NK-92 (cell line): Measurements from ENCODE around the gene UBA5.

Experiments used
- DNase-seq: peaks from one replicate; lab custom pipeline; 2025; ENCODE audit not compliant: unreplicated experiment; lab: John Stamatoyannopoulos, UW

The UBA5 gene

GRCh38 chr3:132713977-132714727, 54.0 kb downstream of the UBA5 start:
- DNase-seq = no peak

- no peak for DNase-seq
Measured at GRCh38 chr3:132716372-132716771, 56.2 kb downstream of the UBA5 start.

- DNase-seq = no peak
Measured at GRCh38 chr3:132720228-132720627, 60.1 kb downstream of the UBA5 start.

GRCh38 chr3:132721479-132722164, 61.5 kb downstream of the UBA5 start:
- DNase-seq = no peak

- DNase-seq = peak; percentile 86
Measured at GRCh38 chr3:132722165-132723023, 62.3 kb downstream of the UBA5 start, which contains the start of gene NPHP3. Gene NPHP3 (minus strand): TSS chr3:132722409. CDS start chr3:132722355, 54 bp downstream.

GRCh38 chr3:132723024-132723950, 63.2 kb downstream of the UBA5 start:
- DNase-seq = no peak

GRCh38 chr3:132726341-132726823, 66.3 kb downstream of the UBA5 start:
- DNase-seq = no peak
